Measurements from ENCODE around the gene ATXN7L1.

ATXN7L1 gene

DNA sequence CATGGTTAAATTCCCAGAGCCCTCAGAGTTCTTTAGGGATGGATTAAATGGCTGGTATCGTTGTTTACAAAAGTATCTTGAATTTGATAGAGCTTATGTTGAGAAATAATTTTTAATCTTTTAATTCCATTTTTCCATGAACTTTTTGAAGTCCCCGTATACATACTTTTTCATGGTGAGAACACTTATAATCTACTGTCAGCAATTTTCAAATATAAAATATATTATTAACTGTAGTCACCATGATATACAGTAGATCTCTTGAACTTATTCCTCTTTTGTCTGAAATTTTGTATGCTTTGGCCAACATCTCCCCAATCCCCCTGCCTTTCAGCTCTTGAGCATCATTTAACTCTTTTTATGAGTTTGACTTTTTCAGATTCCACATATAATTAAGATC is 304.5 kb downstream of the ATXN7L1 start:
- H3K27ac ChIP-seq (ENCODE audit: low read length): no peak overlapping the region
- TF ChIP-seq EZH2phosphoT487 (IDR thresholded peaks at IDR 0.05; ENCODE audit: low read depth): no peak
- TF ChIP-seq, protein P1, sequence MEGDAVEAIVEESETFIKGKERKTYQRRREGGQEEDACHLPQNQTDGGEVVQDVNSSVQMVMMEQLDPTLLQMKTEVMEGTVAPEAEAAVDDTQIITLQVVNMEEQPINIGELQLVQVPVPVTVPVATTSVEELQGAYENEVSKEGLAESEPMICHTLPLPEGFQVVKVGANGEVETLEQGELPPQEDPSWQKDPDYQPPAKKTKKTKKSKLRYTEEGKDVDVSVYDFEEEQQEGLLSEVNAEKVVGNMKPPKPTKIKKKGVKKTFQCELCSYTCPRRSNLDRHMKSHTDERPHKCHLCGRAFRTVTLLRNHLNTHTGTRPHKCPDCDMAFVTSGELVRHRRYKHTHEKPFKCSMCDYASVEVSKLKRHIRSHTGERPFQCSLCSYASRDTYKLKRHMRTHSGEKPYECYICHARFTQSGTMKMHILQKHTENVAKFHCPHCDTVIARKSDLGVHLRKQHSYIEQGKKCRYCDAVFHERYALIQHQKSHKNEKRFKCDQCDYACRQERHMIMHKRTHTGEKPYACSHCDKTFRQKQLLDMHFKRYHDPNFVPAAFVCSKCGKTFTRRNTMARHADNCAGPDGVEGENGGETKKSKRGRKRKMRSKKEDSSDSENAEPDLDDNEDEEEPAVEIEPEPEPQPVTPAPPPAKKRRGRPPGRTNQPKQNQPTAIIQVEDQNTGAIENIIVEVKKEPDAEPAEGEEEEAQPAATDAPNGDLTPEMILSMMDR (IDR thresholded peaks at IDR 0.05; ENCODE audit: low read depth, low read length): no peak
- no peaks in the 10 kb centered on the region for H3K27me3 ChIP-seq (ENCODE audit: low read depth, low read length)
- no peak overlapping the region for H3K4me3 ChIP-seq (ENCODE audit: low read length)
- H2AFZ ChIP-seq (ENCODE audit: low read depth, low read length): no peak overlapping the region
- no peaks in the 10 kb centered on the region for H3K4me1 ChIP-seq (ENCODE audit: low read length)
- H3K4me2 ChIP-seq (ENCODE audit: low read length): no peak overlapping the region
- H4K20me1 ChIP-seq (ENCODE audit: insufficient read depth, low read length): no peaks in the 10 kb centered on the region
- no peaks in the 10 kb centered on the region for H3K79me2 ChIP-seq (ENCODE audit: low read length)
- H3K9ac ChIP-seq (ENCODE audit: low read length): no peak overlapping the region
- no peaks in the 10 kb centered on the region for H3K9me3 ChIP-seq (ENCODE audit: insufficient read depth, low read length)
- peaks cover 24% of the 10 kb centered on the region for H3K36me3 ChIP-seq (replicated peaks; ENCODE audit: low read depth, low read length)

DNA sequence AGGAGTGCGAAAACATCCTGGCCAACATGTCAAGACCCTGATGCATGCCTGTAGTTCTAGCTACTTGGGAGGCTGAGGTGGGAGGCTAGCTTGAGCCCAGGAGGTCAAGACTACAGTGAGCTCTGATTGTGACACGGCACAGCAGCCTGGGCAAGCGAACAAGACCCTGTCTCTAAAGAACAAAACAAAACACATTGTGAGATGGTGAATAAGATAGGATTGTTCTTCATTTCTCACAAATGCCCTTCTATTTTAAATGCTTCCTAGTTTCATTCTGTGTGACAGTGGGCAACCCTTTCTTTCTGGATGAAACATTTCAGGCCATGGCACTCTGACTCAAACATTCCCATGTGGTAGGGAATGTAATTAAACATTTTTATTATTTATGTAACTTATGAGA is 308.6 kb downstream of the ATXN7L1 start:
- Histone ChIP-seq H3K4me1 (ENCODE audit: low read length) (no peaks in the 10 kb centered on the region), H2AFZ (ENCODE audit: low read depth, low read length) (no peak overlapping the region), H3K9me3 (ENCODE audit: insufficient read depth, low read length) (no peaks in the 10 kb centered on the region), H3K79me2 (ENCODE audit: low read length) (no peaks in the 10 kb centered on the region), H3K36me3 (replicated peaks; ENCODE audit: low read depth, low read length) (peaks cover 47% of the 10 kb centered on the region), H3K4me3 (ENCODE audit: low read length) (no peak overlapping the region), H3K9ac (ENCODE audit: low read length) (no peak overlapping the region), H3K27ac (ENCODE audit: low read length) (no peak overlapping the region), H4K20me1 (ENCODE audit: insufficient read depth, low read length) (no peaks in the 10 kb centered on the region), H3K4me2 (ENCODE audit: low read length) (no peak overlapping the region), H3K27me3 (ENCODE audit: low read depth, low read length) (no peaks in the 10 kb centered on the region)
- TF ChIP-seq, protein P1 (IDR thresholded peaks at IDR 0.05; ENCODE audit: low read depth, low read length): no peak
- no peak for TF ChIP-seq EZH2phosphoT487 (IDR thresholded peaks at IDR 0.05; ENCODE audit: low read depth)

DNA sequence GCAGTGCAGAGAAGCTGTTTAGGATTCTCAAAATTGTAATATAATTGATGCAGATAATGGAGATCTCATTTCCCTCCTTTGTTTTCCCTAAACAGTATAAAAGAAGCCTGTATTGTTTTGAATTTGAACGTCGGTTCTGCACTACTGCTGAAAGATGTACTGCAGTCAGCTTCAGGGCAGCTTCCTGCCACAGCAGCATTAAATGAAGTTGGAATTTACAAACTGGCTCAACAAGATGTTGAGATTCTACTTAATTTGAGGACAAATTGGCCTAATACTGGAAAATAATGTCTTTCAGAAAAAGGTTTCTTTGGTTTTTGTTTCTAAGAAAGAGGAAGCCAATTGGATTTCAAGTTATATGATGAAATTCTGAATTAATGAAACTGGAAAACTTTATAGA is 309.4 kb downstream of the ATXN7L1 start:
- Histone ChIP-seq H3K9me3 (ENCODE audit: insufficient read depth, low read length) (no peaks in the 10 kb centered on the region), H3K4me1 (ENCODE audit: low read length) (no peaks in the 10 kb centered on the region), H3K4me3 (ENCODE audit: low read length) (no peak overlapping the region), H3K79me2 (ENCODE audit: low read length) (no peaks in the 10 kb centered on the region), H3K27ac (ENCODE audit: low read length) (no peak overlapping the region), H3K9ac (ENCODE audit: low read length) (no peak overlapping the region), H3K27me3 (ENCODE audit: low read depth, low read length) (no peaks in the 10 kb centered on the region), H3K4me2 (ENCODE audit: low read length) (no peak overlapping the region), H3K36me3 (replicated peaks; ENCODE audit: low read depth, low read length) (peaks cover 45% of the 10 kb centered on the region), H2AFZ (ENCODE audit: low read depth, low read length) (no peak overlapping the region), H4K20me1 (ENCODE audit: insufficient read depth, low read length) (no peaks in the 10 kb centered on the region)
- TF ChIP-seq, protein P1 (IDR thresholded peaks at IDR 0.05; ENCODE audit: low read depth, low read length): no peak
- no peak for TF ChIP-seq EZH2phosphoT487 (IDR thresholded peaks at IDR 0.05; ENCODE audit: low read depth)

DNA sequence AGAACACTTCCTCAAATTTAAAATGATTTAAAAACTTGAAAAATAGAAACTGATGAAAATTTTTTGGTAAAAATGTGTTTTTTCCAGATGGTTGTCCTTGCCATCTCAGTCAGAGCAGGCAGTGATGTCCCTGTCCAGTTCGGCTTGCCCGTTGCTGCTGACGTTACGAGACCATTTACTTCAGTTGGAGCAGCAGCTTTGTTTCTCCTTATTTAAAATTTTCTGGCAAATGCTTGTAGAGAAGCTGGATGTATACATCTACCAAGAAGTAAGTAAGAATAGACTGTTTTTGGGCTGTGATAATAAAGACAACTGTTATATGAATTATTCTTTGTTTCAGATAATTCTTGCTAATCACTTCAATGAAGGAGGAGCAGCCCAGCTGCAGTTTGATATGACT is 311.2 kb downstream of the ATXN7L1 start:
- TF ChIP-seq EZH2phosphoT487 (IDR thresholded peaks at IDR 0.05; ENCODE audit: low read depth): no peak
- TF ChIP-seq, protein P1 (IDR thresholded peaks at IDR 0.05; ENCODE audit: low read depth, low read length): no peak
- Histone ChIP-seq H4K20me1 (ENCODE audit: insufficient read depth, low read length) (no peaks in the 10 kb centered on the region), H3K4me2 (ENCODE audit: low read length) (no peak overlapping the region), H2AFZ (ENCODE audit: low read depth, low read length) (no peak overlapping the region), H3K9ac (ENCODE audit: low read length) (no peak overlapping the region), H3K27me3 (ENCODE audit: low read depth, low read length) (no peaks in the 10 kb centered on the region), H3K4me1 (ENCODE audit: low read length) (no peaks in the 10 kb centered on the region), H3K27ac (ENCODE audit: low read length) (no peak overlapping the region), H3K36me3 (replicated peaks; ENCODE audit: low read depth, low read length) (peaks cover 45% of the 10 kb centered on the region), H3K79me2 (ENCODE audit: low read length) (no peaks in the 10 kb centered on the region), H3K4me3 (ENCODE audit: low read length) (no peak overlapping the region), H3K9me3 (ENCODE audit: insufficient read depth, low read length) (no peaks in the 10 kb centered on the region)

All from OCI-LY3 (cell line).